SK-N-SH (cell line): Measurements from ENCODE around the gene KCTD15. TPM values are rescaled to one million over a fixed set of nuclear protein-coding genes. Genes with fewer than 3 reads are reported as not detected.

Experiments
- CTCF ChIA-PET: fragments of 300-600, 350-600 bp; formaldehyde crosslinking; extraction: SDS; loops from one replicate; lab custom pipeline; 2021; lab: Yijun Ruan, JAX
- POLR2A ChIA-PET: fragments of 350-600 bp; sonication (Branson Sonifier 250); formaldehyde crosslinking; extraction: SDS; loops from one replicate; lab custom pipeline; 2020; ENCODE audit warnings: antibody characterized with exemption, inconsistent platforms; lab: Yijun Ruan, JAX
- DNase-seq: peaks from one replicate; pipeline ENCODE4 v3.0.0; 2012
- H2AFZ ChIP-seq: fragments of 200-600 bp; sonication (generic); 2 replicates; pipeline ENCODE4 v1.8.1; 2016; ENCODE audit warnings: antibody characterized with exemption, mild to moderate bottlenecking, low read depth
- H3F3A ChIP-seq: fragments of 200-600 bp; sonication (generic); replicated peaks from 2 replicates; pipeline ENCODE3; 2016; ENCODE audit warnings: antibody characterized with exemption, mild to moderate bottlenecking; ENCODE audit not compliant: insufficient read depth
- H3K27ac ChIP-seq, 2 experiments: fragments of 200-500 bp in 1 of 2; fragments of 200-600 bp in 1 of 2; sonication (Bioruptor generic) in 1 of 2; sonication (generic), shearing (Covaris generic) in 1 of 2; 2 replicates each; pipeline versions ENCODE4 v1.5.1 to v1.6.1; 2014 to 2016; ENCODE audit warnings: low read depth in 2 of 2, inconsistent platforms in 1 of 2, low read length in 1 of 2, mild to moderate bottlenecking in 1 of 2, mixed read lengths in 1 of 2
- H3K27me3 ChIP-seq: fragments of 200-600 bp; sonication (generic), shearing (Covaris generic); 2 replicates; pipeline ENCODE4 v1.6.1; 2016; ENCODE audit warnings: mixed run types; ENCODE audit not compliant: insufficient read depth
- H3K36me3 ChIP-seq, 2 experiments: fragments of 200-500 bp in 1 of 2; fragments of 200-600 bp in 1 of 2; sonication (Bioruptor generic) in 1 of 2; sonication (generic) in 1 of 2; replicated peaks in 1 of 2; 2 replicates each; pipeline versions ENCODE3 to v1.5.1; 2014 to 2016; ENCODE audit warnings: low read length in 1 of 2, mild to moderate bottlenecking in 1 of 2; ENCODE audit not compliant: insufficient read depth in 2 of 2, control insufficient read depth in 1 of 2
- H3K4me1 ChIP-seq, 2 experiments: fragments of 200-500 bp in 1 of 2; fragments of 200-600 bp in 1 of 2; sonication (Bioruptor generic) in 1 of 2; sonication (generic), shearing (Covaris generic) in 1 of 2; 2 replicates each; pipeline versions ENCODE4 v1.5.1 to v1.6.1; 2014 to 2016; ENCODE audit warnings: low read depth in 1 of 2, low read length in 1 of 2, mixed run types in 1 of 2; ENCODE audit not compliant: insufficient read depth in 2 of 2, control insufficient read depth in 1 of 2
- H3K4me2 ChIP-seq: fragments of 200-600 bp; sonication (generic), shearing (Covaris generic); 2 replicates; pipeline ENCODE4 v1.6.1; 2017; ENCODE audit warnings: mixed run types
- H3K4me3 ChIP-seq, 2 experiments: fragments of 200-500 bp in 1 of 2; fragments of 200-600 bp in 1 of 2; sonication (Bioruptor generic) in 1 of 2; sonication (generic), shearing (Covaris generic) in 1 of 2; 2 replicates each; pipeline versions ENCODE4 v1.5.1 to v1.8.1; 2014 to 2016; ENCODE audit warnings: low read depth in 2 of 2, inconsistent platforms in 1 of 2, low read length in 1 of 2, mild to moderate bottlenecking in 1 of 2, mixed read lengths in 1 of 2, moderate library complexity in 1 of 2
- H3K79me2 ChIP-seq: fragments of 200-600 bp; sonication (generic); 2 replicates; pipeline ENCODE4 v1.8.1; 2017; ENCODE audit warnings: mild to moderate bottlenecking; ENCODE audit not compliant: insufficient read depth
- H3K9ac ChIP-seq: fragments of 200-600 bp; sonication (generic); 2 replicates; pipeline ENCODE4 v1.6.1; 2017; ENCODE audit warnings: mixed run types
- H3K9me2 ChIP-seq: fragments of 200-600 bp; sonication (generic); 2 replicates; pipeline ENCODE4 v1.6.1; 2017; ENCODE audit warnings: mixed run types
- H3K9me3 ChIP-seq: fragments of 200-600 bp; sonication (generic); 2 replicates; pipeline ENCODE4 v1.6.1; 2017; ENCODE audit warnings: mixed run types, mild to moderate bottlenecking, moderate library complexity
- H4K20me1 ChIP-seq: fragments of 200-600 bp; sonication (generic); 2 replicates; pipeline ENCODE4 v1.6.1; 2017; ENCODE audit warnings: mild to moderate bottlenecking, mixed run types; ENCODE audit not compliant: insufficient read depth
- CHD2 ChIP-seq: fragments of 150-350 bp; IDR thresholded peaks from 2 replicates; pipeline ENCODE4 v1.6.1; 2018; ENCODE audit warnings: low read length; ENCODE audit not compliant: partially characterized antibody
- CTCF ChIP-seq: fragments of 200-600 bp; sonication (generic); IDR thresholded peaks from 2 replicates; pipeline ENCODE4 v1.6.1; 2017; ENCODE audit warnings: antibody characterized with exemption, mild to moderate bottlenecking, moderate library complexity
- EP300 ChIP-seq, 2 experiments: IDR thresholded peaks; 2 replicates each; pipeline versions ENCODE4 v1.4.0 to v1.6.1; 2012; ENCODE audit warnings: borderline replicate concordance in 1 of 2, low read depth in 1 of 2, low read length in 1 of 2
- FOXJ3 ChIP-seq: sonication (generic); formaldehyde crosslinking; IDR thresholded peaks from 2 replicates; pipeline ENCODE4 v1.5.1; 2020; ENCODE audit warnings: mild to moderate bottlenecking, missing genetic modification reagents
- GABPA ChIP-seq: IDR thresholded peaks from 2 replicates; pipeline ENCODE4 v1.4.0; 2012; ENCODE audit warnings: low read depth, mild to moderate bottlenecking
- GATA2 ChIP-seq: sonication (generic); formaldehyde crosslinking; IDR thresholded peaks from 2 replicates; pipeline ENCODE4 v1.5.0; 2020; ENCODE audit warnings: mild to moderate bottlenecking, missing genetic modification reagents
- IRF3 ChIP-seq: fragments of 150-350 bp; IDR thresholded peaks from 2 replicates; pipeline ENCODE4 v1.6.1; 2016; ENCODE audit warnings: mild to moderate bottlenecking, low read depth, low read length
- MAX ChIP-seq: IDR thresholded peaks from 2 replicates; pipeline ENCODE4 v1.4.0; 2012; ENCODE audit warnings: low read depth
- MEF2A ChIP-seq: IDR thresholded peaks from 2 replicates; pipeline ENCODE4 v1.4.0; 2012; ENCODE audit warnings: low read depth, borderline replicate concordance
- MXI1 ChIP-seq: IDR thresholded peaks from 2 replicates; pipeline ENCODE4 v1.6.1; 2012; ENCODE audit warnings: mild to moderate bottlenecking, low read depth, low read length, improper control_type of control experiment
- NFIC ChIP-seq: IDR thresholded peaks from 2 replicates; pipeline ENCODE4 v1.4.0; 2012; ENCODE audit warnings: borderline replicate concordance
- NRF1 ChIP-seq: IDR thresholded peaks from 2 replicates; pipeline ENCODE4 v1.6.1; 2012; ENCODE audit warnings: low read depth, mild to moderate bottlenecking, low read length
- RCOR1 ChIP-seq: fragments of 150-350 bp; IDR thresholded peaks from 2 replicates; pipeline ENCODE4 v1.6.1; 2017; ENCODE audit warnings: antibody characterized with exemption, low read length
- REST ChIP-seq: IDR thresholded peaks from 2 replicates; pipeline ENCODE4 v1.6.1; 2012; ENCODE audit warnings: mild to moderate bottlenecking, low read depth, low read length, moderate library complexity
- USF1 ChIP-seq: IDR thresholded peaks from 2 replicates; pipeline ENCODE4 v1.4.0; 2012; ENCODE audit warnings: low read depth, borderline replicate concordance
- USF2 ChIP-seq: fragments of 150-350 bp; IDR thresholded peaks from 2 replicates; pipeline ENCODE4 v1.6.1; 2017; ENCODE audit warnings: antibody characterized with exemption, low read length, low read depth, borderline replicate concordance
- ZBTB33 ChIP-seq: IDR thresholded peaks from 2 replicates; pipeline ENCODE4 v1.4.0; 2012; ENCODE audit warnings: low read depth, borderline replicate concordance
- WGBS: methylation state at CpG from one replicate; pipeline ENCODE4 v1.1.6; 2017; ENCODE audit warnings: low lambda C conversion rate; 5-methylcytosine and 5-hydroxymethylcytosine counted together
- polyA plus RNA-seq, 3 experiments: library from polyadenylated mRNA; depleted of rRNA; stranded (reverse); fragments of >200 nt; gene quantifications; 2 replicates each; pipeline ENCODE4 v1.2.3, GENCODE V29; 2012

KCTD15 gene
- polyA plus RNA-seq, 1 of the 3 experiments (the other 2 are of a cell fraction), result 15.5 TPM

- no peak for TF ChIP-seq NFIC
- TF ChIP-seq, all 33 proteins: peak for 0
These were observed 23.9 kb upstream of the KCTD15 start (continued) for GRCh38 chr19:33772858-33773180.

- H3K79me2 ChIP-seq, result no peaks in the 10 kb centered on the region
- H3K36me3 ChIP-seq, result no peaks in the 10 kb centered on the region
- no peak overlapping the region for H3K4me3 ChIP-seq
- no peak overlapping the region for H3K4me2 ChIP-seq
- 0 out of 4 replicates have a peak overlapping the region, but pooled peaks of 1 of the 2 experiments have one; percentile 9 for H3K27ac ChIP-seq
- no peak overlapping the region for H2AFZ ChIP-seq
- H4K20me1 ChIP-seq, result no peaks in the 10 kb centered on the region
- H3K27me3 ChIP-seq, result no peaks in the 10 kb centered on the region; the same call in 1 of the 2 replicates
- H3F3A ChIP-seq, result no peaks in the 10 kb centered on the region
- H3K9ac ChIP-seq, result no peak overlapping the region
- peaks cover 0 to 31% of the 10 kb centered on the region in 2 experiments; a peak in 1 of 4 replicates for H3K4me1 ChIP-seq
- H3K9me2 ChIP-seq, result no peaks in the 10 kb centered on the region
- ChIA-PET POLR2A (no interaction called here), CTCF (interaction anchor here (0.8 to 11.0 kb wide), 17 partner anchors 10 to 538 kb away, joined by 3 to 155 read pairs (median 6); no protein-coding TSS in a partner anchor)
- 29% methylated on average over 5 of the region's 6 CpGs for WGBS
- no peaks in the 10 kb centered on the region for H3K9me3 ChIP-seq
- DNase-seq, result peak; percentile 65
- TF ChIP-seq REST (no peak), CTCF (no peak), EP300 (IDR thresholded peaks at IDR 0.05; ENCODE audit: borderline replicate concordance in 1 of 2, low read depth in 1 of 2, low read length in 1 of 2) (peak in 1 of 2 experiments; percentile 69; a peak in 2 of 4 replicates), USF1 (no peak), NRF1 (no peak), MAX (no peak), IRF3 (no peak), CHD2 (no peak), FOXJ3 (0 out of 2 replicates have a peak, but pooled peaks have one; percentile 20), GABPA (no peak), MXI1 (peak; percentile 29; the same call in 1 of the 2 replicates), USF2 (no peak), RCOR1 (no peak), GATA2 (CRISPR knock-in tag) (peak; percentile 51; the same call in 1 of the 2 replicates), ZBTB33 (no peak), MEF2A (no peak)
These were observed 22.7 kb upstream of the KCTD15 start for GRCh38 chr19:33773704-33774624.
